GM12878 (cell line): ENCODE measurements around the gene GLB1L2. TPM values are rescaled to one million over a fixed set of nuclear protein-coding genes. Genes with fewer than 3 reads are reported as not detected.

Experiments
- CBFB ChIP-seq: IDR thresholded peaks from 2 replicates; pipeline ENCODE4 v1.6.1; 2016; ENCODE audit warnings: antibody characterized with exemption, low read depth
- CHD4 ChIP-seq: fragments of 200-600 bp; sonication (generic); IDR thresholded peaks from 2 replicates; pipeline ENCODE4 v1.6.1; 2016; ENCODE audit warnings: mild to moderate bottlenecking
- CTCF ChIP-seq, 3 experiments: IDR thresholded peaks in 2 of 3; conservative IDR thresholded peaks in 1 of 3; 2 replicates each; pipeline ENCODE4 v1.5.1; 2011; ENCODE audit warnings: low read depth in 3 of 3, low read length in 3 of 3, mild to moderate bottlenecking in 3 of 3, control low read depth in 2 of 3, moderate library complexity in 2 of 3, inconsistent platforms in 1 of 3, mixed read lengths in 1 of 3; ENCODE audit not compliant: control insufficient read depth in 2 of 3, insufficient read depth in 1 of 3; ENCODE audit errors: extremely low read depth in 1 of 3
- E2F4 ChIP-seq: IDR thresholded peaks from 2 replicates; pipeline ENCODE4 v1.6.1; 2012; ENCODE audit warnings: low read depth, low read length, improper control_type of control experiment
- JUNB ChIP-seq: IDR thresholded peaks from 2 replicates; pipeline ENCODE4 v1.6.1; 2016; ENCODE audit warnings: antibody characterized with exemption, mild to moderate bottlenecking
- SIN3A ChIP-seq: IDR thresholded peaks from 2 replicates; pipeline ENCODE4 v1.6.1; 2012; ENCODE audit warnings: low read depth, low read length, improper control_type of control experiment
- SMAD1 ChIP-seq: fragments of 450-650 bp; IDR thresholded peaks from 2 replicates; pipeline ENCODE4 v1.6.1; 2018; ENCODE audit warnings: mild to moderate bottlenecking, low read depth; ENCODE audit not compliant: partially characterized antibody
- STAT1 ChIP-seq: fragments of 450-650 bp; conservative IDR thresholded peaks from 2 replicates; pipeline ENCODE4 v1.6.1; 2014; ENCODE audit warnings: antibody characterized with exemption, mild to moderate bottlenecking
- TCF7 ChIP-seq: IDR thresholded peaks from 2 replicates; pipeline ENCODE4 v1.6.1; 2014; ENCODE audit warnings: antibody characterized with exemption, borderline replicate concordance
- polyA plus RNA-seq, 11 experiments: library from polyadenylated mRNA; depleted of rRNA in 4 of 11; unstranded in 6 of 11; stranded (reverse) in 5 of 11; fragments of >200 nt; fragmentation: Nextera tagmentation in 4 of 11; fragmentation: Illumina TruSeq in 1 of 11; extraction: Ambion mirVana in 4 of 11; extraction: Trizol in 1 of 11; gene quantifications; 1 replicate in 1 of 11; 2 replicates in 10 of 11; pipeline versions ENCODE4 v1.2.1 to v1.2.3, GENCODE V29; 2011 to 2016; ENCODE audit warnings: inconsistent platforms in 2 of 11, missing spikeins in 2 of 11, low read depth in 1 of 11
- total RNA-seq, 4 experiments: library from RNA; depleted of rRNA in 3 of 4; stranded (reverse); fragments of >200 nt in 3 of 4; fragmentation: Illumina TruSeq in 1 of 4; extraction: Trizol in 1 of 4; gene quantifications; 2 replicates each; pipeline versions ENCODE4 v1.2.1 to v1.2.3, GENCODE V29; 2013 to 2021
- TF ChIP-seq, protein P1 (sequence below): fragments of 450-650 bp; IDR thresholded peaks from 2 replicates; pipeline ENCODE4 v1.6.1; 2016; ENCODE audit warnings: mild to moderate bottlenecking
- TF ChIP-seq, protein P2 (sequence below): fragments of 150-350 bp; IDR thresholded peaks from 2 replicates; pipeline ENCODE4 v1.6.1; 2014; ENCODE audit warnings: mild to moderate bottlenecking, low read depth, low read length

GLB1L2 gene
- total and polyA plus RNA-seq, 10 of the 15 experiments (the other 5 are each of a cell fraction or from before 2014, with no cell fraction given): 0.04 to 0.85 (median 0.49) TPM

DNA sequence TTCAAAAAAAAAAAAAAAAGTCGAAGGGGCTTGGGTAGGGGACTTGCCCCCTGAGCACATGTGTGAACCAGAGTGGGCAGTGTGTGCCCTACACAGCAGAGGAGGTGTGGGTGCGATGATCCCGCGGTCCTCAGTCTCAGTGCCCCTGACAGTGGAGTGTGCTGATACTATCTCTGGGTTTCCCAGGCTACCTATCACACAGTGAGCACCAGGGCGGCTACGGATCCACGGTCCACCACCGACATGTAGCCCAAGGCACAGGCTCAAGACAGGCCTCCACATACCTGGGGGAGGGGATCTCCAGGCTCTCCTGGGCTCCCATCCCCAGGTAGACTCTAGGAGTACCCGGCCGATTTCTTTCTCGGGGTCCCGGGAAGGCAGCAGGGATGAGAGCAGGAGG is 71.1 kb downstream of the GLB1L2 start (continued):
- TF ChIP-seq TCF7: no peak
- TF ChIP-seq, protein P1, sequence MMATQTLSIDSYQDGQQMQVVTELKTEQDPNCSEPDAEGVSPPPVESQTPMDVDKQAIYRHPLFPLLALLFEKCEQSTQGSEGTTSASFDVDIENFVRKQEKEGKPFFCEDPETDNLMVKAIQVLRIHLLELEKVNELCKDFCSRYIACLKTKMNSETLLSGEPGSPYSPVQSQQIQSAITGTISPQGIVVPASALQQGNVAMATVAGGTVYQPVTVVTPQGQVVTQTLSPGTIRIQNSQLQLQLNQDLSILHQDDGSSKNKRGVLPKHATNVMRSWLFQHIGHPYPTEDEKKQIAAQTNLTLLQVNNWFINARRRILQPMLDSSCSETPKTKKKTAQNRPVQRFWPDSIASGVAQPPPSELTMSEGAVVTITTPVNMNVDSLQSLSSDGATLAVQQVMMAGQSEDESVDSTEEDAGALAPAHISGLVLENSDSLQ: no peak
- TF ChIP-seq, protein P2, sequence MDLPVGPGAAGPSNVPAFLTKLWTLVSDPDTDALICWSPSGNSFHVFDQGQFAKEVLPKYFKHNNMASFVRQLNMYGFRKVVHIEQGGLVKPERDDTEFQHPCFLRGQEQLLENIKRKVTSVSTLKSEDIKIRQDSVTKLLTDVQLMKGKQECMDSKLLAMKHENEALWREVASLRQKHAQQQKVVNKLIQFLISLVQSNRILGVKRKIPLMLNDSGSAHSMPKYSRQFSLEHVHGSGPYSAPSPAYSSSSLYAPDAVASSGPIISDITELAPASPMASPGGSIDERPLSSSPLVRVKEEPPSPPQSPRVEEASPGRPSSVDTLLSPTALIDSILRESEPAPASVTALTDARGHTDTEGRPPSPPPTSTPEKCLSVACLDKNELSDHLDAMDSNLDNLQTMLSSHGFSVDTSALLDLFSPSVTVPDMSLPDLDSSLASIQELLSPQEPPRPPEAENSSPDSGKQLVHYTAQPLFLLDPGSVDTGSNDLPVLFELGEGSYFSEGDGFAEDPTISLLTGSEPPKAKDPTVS: no peak
- TF ChIP-seq SMAD1: no peak
- TF ChIP-seq CBFB: no peak
- TF ChIP-seq SIN3A: no peak
- TF ChIP-seq CHD4: no peak
- no peak for TF ChIP-seq JUNB
- TF ChIP-seq E2F4: no peak
- TF ChIP-seq STAT1: no peak
- TF ChIP-seq CTCF (IDR thresholded peaks at IDR 0.05 in 2 of 3, conservative IDR thresholded peaks at IDR 0.05 in 1 of 3; ENCODE audit: control insufficient read depth in 2 of 3, extremely low read depth in 1 of 3, insufficient read depth in 1 of 3, low read depth in 3 of 3, low read length in 3 of 3): no peak
